Activated CD4-positive, alpha-beta memory T cell treated with anti-CD3 and anti-CD28 coated beads, Interleukin-2, amount 10 ng/mL, durations not matched to agents 7 days and 5 days (primary cell): ENCODE data around the gene CDHR2. TPM values are rescaled to one million over a fixed set of nuclear protein-coding genes. Genes with fewer than 3 reads are reported as not detected.

ENCODE experiments used
- CTCF ChIA-PET: fragments of 350-600 bp; sonication (Branson Sonifier 250); formaldehyde crosslinking; loops from one replicate; lab custom pipeline; 2021; ENCODE audit warnings: antibody characterized with exemption, inconsistent platforms; lab: Charles Lee
- POLR2A ChIA-PET: fragments of 350-600 bp; sonication (Branson Sonifier 250); formaldehyde crosslinking; loops from one replicate; lab custom pipeline; 2021; ENCODE audit warnings: antibody characterized with exemption; lab: Charles Lee
- DNase-seq: peaks from one replicate; pipeline ENCODE4 v3.0.0-alpha.2; 2020
- H3K27ac Mint-ChIP-seq: one replicate; pipeline ENCODE4 v1.8.0; 2021; ENCODE audit warnings: mild to moderate bottlenecking, mixed read lengths
- H3K27me3 Mint-ChIP-seq: one replicate; pipeline ENCODE4 v1.8.0; 2021; ENCODE audit warnings: mixed read lengths
- H3K36me3 Mint-ChIP-seq: one replicate; pipeline ENCODE4 v1.8.0; 2021; ENCODE audit warnings: low read depth, mixed read lengths
- H3K4me1 Mint-ChIP-seq: one replicate; pipeline ENCODE4 v1.8.0; 2021; ENCODE audit warnings: mixed read lengths
- H3K4me3 Mint-ChIP-seq: one replicate; pipeline ENCODE4 v1.8.0; 2021; ENCODE audit warnings: mild to moderate bottlenecking, mixed read lengths
- H3K9me3 Mint-ChIP-seq: one replicate; pipeline ENCODE4 v1.8.0; 2021; ENCODE audit warnings: mixed read lengths
- total RNA-seq, 2 experiments: library from RNA; stranded (reverse); gene quantifications; one replicate each; pipeline ENCODE4 v1.2.3, GENCODE V29; 2021

Gene CDHR2
- total RNA-seq, 2 experiments from 2014 or later = 1.6 to 2.3 TPM

- ChIA-PET CTCF (interaction anchor here (1.1 to 1.9 kb wide), 4 partner anchors 25 to 182 kb away, joined by 3 to 7 read pairs (median 5); partner anchors contain the start of gene FAF2), POLR2A (interaction anchor here (1.1 kb wide), 1 partner anchor 17 kb away, joined by 3 read pairs; no protein-coding TSS in a partner anchor)
- Mint-ChIP-seq H3K4me1 (peaks cover 12% of the 10 kb centered on the region), H3K27ac (no peak within 1 kb of the TSS), H3K36me3 (no peaks in the 10 kb centered on the region), H3K27me3 (peaks cover 78% of the 10 kb centered on the region), H3K9me3 (no peaks in the 10 kb centered on the region), H3K4me3 (no peak within 1 kb of the TSS)
- no peak for DNase-seq
Measured at GRCh38 chr5:176629853-176630680, 80.9 kb downstream of the CDHR2 start, which contains the start of the genes EIF4E1B and SNCB. Gene EIF4E1B (plus strand): TSS chr5:176630675. CDS start chr5:176642788, 12,113 bp downstream. Gene SNCB (minus strand): TSS chr5:176630534. CDS start chr5:176629654, 880 bp downstream.

GRCh38 chr5:176630681-176631222 lies 81.6 kb downstream of the CDHR2 start:
- H3K36me3 Mint-ChIP-seq = no peaks in the 10 kb centered on the region

GRCh38 chr5:176631383-176632200 lies 82.5 kb downstream of the CDHR2 start:
- Mint-ChIP-seq H3K27me3 (peaks cover 77% of the 10 kb centered on the region), H3K4me3 (no peak overlapping the region), H3K36me3 (no peaks in the 10 kb centered on the region), H3K27ac (no peak overlapping the region), H3K4me1 (peaks cover 12% of the 10 kb centered on the region), H3K9me3 (no peaks in the 10 kb centered on the region)
- DNase-seq = no peak
- CTCF ChIA-PET = interaction anchor here (0.7 kb wide), 2 partner anchors 36 to 505 kb away, joined by 3 read pairs; no protein-coding TSS in a partner anchor
- POLR2A ChIA-PET = interaction anchor here (1.2 kb wide), 1 partner anchor 15 kb away, joined by 6 read pairs; no protein-coding TSS in a partner anchor

More at GRCh38 chr5:176630681-176631222, 81.6 kb downstream of the CDHR2 start:
- no peak overlapping the region for H3K4me3 Mint-ChIP-seq
- POLR2A ChIA-PET = interaction anchor here (1.2 kb wide), 1 partner anchor 16 kb away, joined by 6 read pairs; no protein-coding TSS in a partner anchor
- no peak for DNase-seq
- H3K27me3 Mint-ChIP-seq = peaks cover 78% of the 10 kb centered on the region
- H3K4me1 Mint-ChIP-seq = peaks cover 12% of the 10 kb centered on the region
- CTCF ChIA-PET = interaction anchor here (0.5 to 1.9 kb wide), 5 partner anchors 30 to 183 kb away, joined by 3 to 7 read pairs (median 4); partner anchors contain the start of gene FAF2
- no peak overlapping the region for H3K27ac Mint-ChIP-seq
- no peaks in the 10 kb centered on the region for H3K9me3 Mint-ChIP-seq

DNA sequence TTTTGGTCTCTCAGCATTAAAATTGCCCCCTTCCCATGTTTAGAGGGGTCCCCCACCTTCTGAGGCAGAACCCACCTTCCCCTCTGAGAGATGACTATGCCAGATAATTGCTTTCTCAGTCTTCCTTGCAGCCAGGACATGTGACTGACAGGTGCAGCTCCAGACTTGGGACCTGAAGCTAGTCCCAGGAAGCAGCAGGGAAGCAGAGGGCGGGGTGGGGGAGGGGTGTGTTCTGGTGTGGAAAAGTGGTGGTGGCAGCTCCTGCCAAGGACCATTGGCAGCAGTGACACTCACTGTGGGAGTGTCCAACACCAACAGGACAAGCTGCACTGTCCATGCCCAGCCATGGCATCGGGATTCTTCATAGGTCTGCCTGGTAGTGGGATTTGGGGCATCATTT lies 83.6 kb downstream of the CDHR2 start:
- H3K4me1 Mint-ChIP-seq = peaks cover 12% of the 10 kb centered on the region
- no peak for DNase-seq
- no peak overlapping the region for H3K4me3 Mint-ChIP-seq
- peaks cover 72% of the 10 kb centered on the region for H3K27me3 Mint-ChIP-seq
- H3K36me3 Mint-ChIP-seq = no peaks in the 10 kb centered on the region
- no peak overlapping the region for H3K27ac Mint-ChIP-seq
- ChIA-PET CTCF (interaction anchor here (1.3 kb wide), 1 partner anchor 28 kb away, joined by 4 read pairs; no protein-coding TSS in a partner anchor), POLR2A (interaction anchor here (1.6 kb wide), 1 partner anchor 14 kb away, joined by 7 read pairs; the partner anchor contains the start of gene TSPAN17)
- H3K9me3 Mint-ChIP-seq = no peaks in the 10 kb centered on the region

- peaks cover 69% of the 10 kb centered on the region for H3K27me3 Mint-ChIP-seq
- peaks cover 9% of the 10 kb centered on the region for H3K4me1 Mint-ChIP-seq
- ChIA-PET POLR2A (interaction anchor here (1.6 kb wide), 1 partner anchor 13 kb away, joined by 7 read pairs; the partner anchor contains the start of gene TSPAN17), CTCF (interaction anchor here (1.1 to 1.3 kb wide), 2 partner anchors 27 kb away, joined by 4 to 7 read pairs; no protein-coding TSS in a partner anchor)
- H3K9me3 Mint-ChIP-seq = no peaks in the 10 kb centered on the region
- no peak overlapping the region for H3K27ac Mint-ChIP-seq
- H3K4me3 Mint-ChIP-seq = no peak overlapping the region
- no peak for DNase-seq
- no peaks in the 10 kb centered on the region for H3K36me3 Mint-ChIP-seq
Measured at GRCh38 chr5:176633598-176633997, 84.5 kb downstream of the CDHR2 start.

DNA sequence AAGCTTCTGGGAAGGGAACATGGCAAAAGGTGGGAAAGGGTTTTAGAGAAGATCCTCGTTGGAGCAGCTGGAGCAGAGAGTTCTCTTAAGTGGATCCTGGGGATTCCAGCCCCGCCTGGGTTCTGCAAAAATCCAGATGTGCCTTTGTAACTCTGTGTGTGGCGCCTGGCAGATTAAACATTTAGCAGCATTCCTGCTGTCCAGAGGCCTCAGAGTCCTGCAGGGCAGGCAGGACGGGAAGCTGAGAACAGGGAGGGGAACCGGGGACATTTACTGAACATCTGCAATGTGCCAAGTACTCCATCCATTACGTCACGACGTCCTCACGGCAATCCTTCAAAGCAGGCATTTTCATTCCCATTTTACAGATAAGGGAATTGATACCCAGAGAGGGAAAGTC lies 87.3 kb downstream of the CDHR2 start:
- peaks cover 46% of the 10 kb centered on the region for H3K27me3 Mint-ChIP-seq
- CTCF ChIA-PET = no interaction called here
- no peaks in the 10 kb centered on the region for H3K9me3 Mint-ChIP-seq
- H3K4me1 Mint-ChIP-seq = no peaks in the 10 kb centered on the region
- no peak overlapping the region for H3K27ac Mint-ChIP-seq
- POLR2A ChIA-PET = interaction anchor here (1.6 kb wide), 1 partner anchor 11 kb away, joined by 6 read pairs; the partner anchor contains the start of gene TSPAN17
- no peak overlapping the region for H3K4me3 Mint-ChIP-seq
- H3K36me3 Mint-ChIP-seq = no peaks in the 10 kb centered on the region
- DNase-seq = no peak

DNA sequence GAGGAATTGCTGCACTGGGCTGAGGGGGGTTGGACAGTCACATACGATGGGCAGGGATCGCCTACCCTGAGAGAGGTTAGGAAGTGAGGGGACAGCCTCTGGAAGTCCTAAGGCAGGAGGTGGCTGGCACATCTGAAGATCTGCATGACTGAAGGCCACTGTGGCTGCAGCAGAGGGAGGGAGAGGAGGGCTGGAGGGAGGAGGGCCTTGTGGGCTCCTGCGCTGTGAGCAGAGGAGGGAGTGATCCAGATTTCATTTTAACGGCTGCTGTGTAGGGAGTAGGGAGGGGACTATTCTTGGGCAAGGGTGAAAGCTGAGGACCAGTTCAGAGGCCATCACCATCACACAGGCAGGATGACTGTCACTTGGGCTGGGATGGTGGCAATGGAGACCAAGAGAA lies 88.4 kb downstream of the CDHR2 start:
- H3K27me3 Mint-ChIP-seq = peaks cover 37% of the 10 kb centered on the region
- H3K36me3 Mint-ChIP-seq = no peaks in the 10 kb centered on the region
- no peaks in the 10 kb centered on the region for H3K9me3 Mint-ChIP-seq
- H3K4me3 Mint-ChIP-seq = no peak overlapping the region
- no peak for DNase-seq
- POLR2A ChIA-PET = interaction anchor here (1.0 kb wide), 1 partner anchor 9 kb away, joined by 6 read pairs; the partner anchor contains the start of gene TSPAN17
- no peaks in the 10 kb centered on the region for H3K4me1 Mint-ChIP-seq
- no peak overlapping the region for H3K27ac Mint-ChIP-seq
- CTCF ChIA-PET = interaction anchor here (0.6 kb wide), 1 partner anchor 166 kb away, joined by 3 read pairs; no protein-coding TSS in a partner anchor

DNA sequence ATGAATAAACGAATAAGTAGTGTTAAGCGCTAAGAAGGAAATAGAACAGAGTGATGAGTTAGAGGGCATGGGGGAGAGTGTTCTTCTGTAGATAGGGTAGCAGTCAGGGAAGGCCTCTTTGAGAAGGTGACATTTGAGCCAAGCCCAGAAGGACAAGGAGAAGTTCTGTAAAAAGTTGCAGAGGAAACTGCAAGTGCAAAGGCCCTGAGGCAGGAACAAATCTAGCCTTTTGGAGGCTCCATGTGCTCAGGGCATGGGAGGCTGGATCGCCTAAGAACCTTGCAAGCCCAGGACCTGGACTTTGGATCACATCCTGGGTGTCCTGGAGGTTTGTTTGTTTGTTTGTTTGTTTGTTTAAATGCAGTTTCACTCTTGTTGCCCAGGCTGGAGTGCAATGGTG lies 89.3 kb downstream of the CDHR2 start:
- no peak overlapping the region for H3K4me3 Mint-ChIP-seq
- peaks cover 31% of the 10 kb centered on the region for H3K27me3 Mint-ChIP-seq
- H3K9me3 Mint-ChIP-seq = no peaks in the 10 kb centered on the region
- no peak for DNase-seq
- H3K27ac Mint-ChIP-seq = no peak overlapping the region
- ChIA-PET POLR2A (interaction anchor here (1.0 kb wide), 1 partner anchor 8 kb away, joined by 6 read pairs; the partner anchor contains the start of gene TSPAN17), CTCF (interaction anchor here (0.6 to 1.8 kb wide), 2 partner anchors 22 to 167 kb away, joined by 3 to 5 read pairs; no protein-coding TSS in a partner anchor)
- no peaks in the 10 kb centered on the region for H3K36me3 Mint-ChIP-seq
- no peaks in the 10 kb centered on the region for H3K4me1 Mint-ChIP-seq

DNA sequence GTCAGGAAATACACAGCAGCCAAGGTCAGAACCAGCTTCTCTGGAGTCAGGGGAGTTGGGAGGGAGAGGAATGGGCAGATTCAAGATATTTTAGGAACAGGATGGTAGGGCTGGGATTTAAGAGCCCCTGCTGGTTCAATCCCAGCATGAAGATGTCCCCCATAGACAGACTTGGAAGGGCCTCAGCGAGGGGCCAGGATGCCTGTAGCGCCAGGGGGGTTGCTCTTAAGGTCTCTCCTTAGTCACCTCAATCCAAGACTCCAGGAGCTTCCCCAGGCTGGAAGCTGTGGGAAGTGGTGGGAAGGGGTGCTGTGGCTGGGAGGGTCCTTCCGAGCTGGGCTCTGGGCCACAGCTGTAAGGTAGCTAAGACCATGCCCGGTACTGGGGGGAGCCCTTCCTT lies 90.1 kb downstream of the CDHR2 start:
- peaks cover 23% of the 10 kb centered on the region for H3K27me3 Mint-ChIP-seq
- ChIA-PET POLR2A (no interaction called here), CTCF (interaction anchor here (1.8 kb wide), 1 partner anchor 21 kb away, joined by 5 read pairs; no protein-coding TSS in a partner anchor)
- no peaks in the 10 kb centered on the region for H3K36me3 Mint-ChIP-seq
- no peak overlapping the region for H3K4me3 Mint-ChIP-seq
- H3K4me1 Mint-ChIP-seq = no peaks in the 10 kb centered on the region
- no peak overlapping the region for H3K27ac Mint-ChIP-seq
- no peaks in the 10 kb centered on the region for H3K9me3 Mint-ChIP-seq
- DNase-seq = no peak

GRCh38 chr5:176639981-176640380 lies 90.8 kb downstream of the CDHR2 start:
- CTCF ChIA-PET = interaction anchor here (1.8 kb wide), 1 partner anchor 21 kb away, joined by 5 read pairs; no protein-coding TSS in a partner anchor
- Mint-ChIP-seq H3K27me3 (peaks cover 19% of the 10 kb centered on the region), H3K4me3 (no peak overlapping the region), H3K4me1 (no peaks in the 10 kb centered on the region), H3K9me3 (no peaks in the 10 kb centered on the region), H3K27ac (no peak overlapping the region), H3K36me3 (no peaks in the 10 kb centered on the region)
- POLR2A ChIA-PET = no interaction called here
- no peak for DNase-seq

- Mint-ChIP-seq H3K27me3 (peaks cover 14% of the 10 kb centered on the region), H3K9me3 (no peaks in the 10 kb centered on the region)
- POLR2A ChIA-PET = no interaction called here
Measured at GRCh38 chr5:176640616-176641015, 91.5 kb downstream of the CDHR2 start.

More at GRCh38 chr5:176640616-176641015, 91.5 kb downstream of the CDHR2 start:
- no peak overlapping the region for H3K4me3 Mint-ChIP-seq
- DNase-seq = no peak
- H3K27ac Mint-ChIP-seq = no peak overlapping the region
- CTCF ChIA-PET = no interaction called here
- no peaks in the 10 kb centered on the region for H3K4me1 Mint-ChIP-seq
- H3K36me3 Mint-ChIP-seq = no peaks in the 10 kb centered on the region
